GM06990 (cell line): ENCODE measurements around the gene PERM1.
"Not testable (repeated sequence)": the region's sequence is repeated elsewhere in the genome, so short reads cannot be mapped to it uniquely, and the experiment has no call there.

Experiments
- DNase-seq: peaks from one replicate; pipeline ENCODE4 v3.0.0-alpha.2; 2011; ENCODE audit not compliant: insufficient read length; ENCODE audit errors: extremely low read depth
- H3K27me3 ChIP-seq: replicated peaks from 2 replicates; pipeline ENCODE4 v1.6.0; 2011; ENCODE audit warnings: low read length; ENCODE audit not compliant: control insufficient read depth, insufficient read depth
- H3K36me3 ChIP-seq: 2 replicates; pipeline ENCODE4 v1.5.1; 2011; ENCODE audit warnings: low read length; ENCODE audit not compliant: control insufficient read depth, insufficient read depth
- H3K4me3 ChIP-seq: replicated peaks from 2 replicates; pipeline ENCODE4 v1.5.1; 2011; ENCODE audit warnings: low read depth, mild to moderate bottlenecking, control low read depth, low read length
- CTCF ChIP-seq: IDR thresholded peaks from 2 replicates; pipeline ENCODE4 v1.5.1; 2011; ENCODE audit warnings: low read length, control low read depth, mild to moderate bottlenecking, inconsistent platforms; ENCODE audit not compliant: insufficient read depth, poor library complexity, severe bottlenecking

The PERM1 gene

GRCh38 chr1:993379-993995 lies 11.6 kb upstream of the PERM1 start:
- no peaks in the 10 kb centered on the region for H3K36me3 ChIP-seq
- no peak for DNase-seq
- no peak for TF ChIP-seq CTCF
- H3K4me3 ChIP-seq, result no peak overlapping the region
- H3K27me3 ChIP-seq, result no peaks in the 10 kb centered on the region; the same call in 1 of the 2 replicates

- no peak for TF ChIP-seq CTCF
- H3K36me3 ChIP-seq, result no peaks in the 10 kb centered on the region
- no peaks in the 10 kb centered on the region; the same call in 1 of the 2 replicates for H3K27me3 ChIP-seq
- H3K4me3 ChIP-seq, result no peak overlapping the region
- no peak for DNase-seq
Measured at GRCh38 chr1:992362-992761, 10.5 kb upstream of the PERM1 start.

- no peaks in the 10 kb centered on the region; the same call in 1 of the 2 replicates for H3K27me3 ChIP-seq
- no peak overlapping the region for H3K4me3 ChIP-seq
- no peak for DNase-seq
- H3K36me3 ChIP-seq, result no peaks in the 10 kb centered on the region
- no peak for TF ChIP-seq CTCF
Measured at GRCh38 chr1:991895-992294, 10.0 kb upstream of the PERM1 start.

- not testable (repeated sequence) for H3K27me3 ChIP-seq, H3K36me3 ChIP-seq, H3K4me3 ChIP-seq, DNase-seq
Measured at GRCh38 chr1:991275-991674, 9.4 kb upstream of the PERM1 start.

GRCh38 chr1:988061-988460 lies 6.2 kb upstream of the PERM1 start:
- not testable (repeated sequence) for H3K27me3 ChIP-seq, H3K36me3 ChIP-seq, DNase-seq, H3K4me3 ChIP-seq

- Histone ChIP-seq H3K4me3 (no peak overlapping the region), H3K36me3 (no peaks in the 10 kb centered on the region), H3K27me3 (no peaks in the 10 kb centered on the region; the same call in 1 of the 2 replicates)
- TF ChIP-seq CTCF, result no peak
- no peak for DNase-seq
Measured at GRCh38 chr1:985126-985525, 3.2 kb upstream of the PERM1 start.

GRCh38 chr1:984476-984814 lies 2.6 kb upstream of the PERM1 start:
- no peak for TF ChIP-seq CTCF
- H3K27me3 ChIP-seq, result no peaks in the 10 kb centered on the region; the same call in 1 of the 2 replicates
- no peak for DNase-seq
- no peaks in the 10 kb centered on the region for H3K36me3 ChIP-seq
- H3K4me3 ChIP-seq, result no peak overlapping the region
